ENCODE measurements around the gene GPX4. TPM values are rescaled to one million over a fixed set of nuclear protein-coding genes. Genes with fewer than 3 reads are reported as not detected.

Gene GPX4
- total RNA-seq, 4 donors from 2014 or later = 338 to 386 (median 375) TPM

GRCh38 chr19:1105008-1105872 is 1.4 kb downstream of the GPX4 start:
- H3K36me3 ChIP-seq = peaks cover 31 to 46% (median 44%) of the 10 kb centered on the region in 4 donors
- H3K4me3 ChIP-seq = peak overlapping the region; percentile 74 to 92 (median 82)
- WGBS = 83% methylated on average over 15 of the region's 69 CpGs
- intact Hi-C loops (cut with DNase I) = no loop called here
- peaks cover 48 to 66% (median 57%) of the 10 kb centered on the region in 4 donors for H3K4me1 ChIP-seq
- peak; percentile 34 to 55 for TF ChIP-seq POLR2AphosphoS5 (IDR thresholded peaks at IDR 0.05)
- no peak for TF ChIP-seq CTCF (IDR thresholded peaks at IDR 0.05)
- no peak for DNase-seq (ENCODE audit: extremely low spot score)
- no peaks in the 10 kb centered on the region for H3K27me3 ChIP-seq
- peak overlapping the region; percentile 95 to 100 (median 98) for H3K27ac ChIP-seq (replicated peaks in 1 of 4)
- H3K9me3 ChIP-seq = no peaks in the 10 kb centered on the region

GRCh38 chr19:1105873-1106840 is 2.4 kb downstream of the GPX4 start:
- no peaks in the 10 kb centered on the region for H3K9me3 ChIP-seq
- peak overlapping the region in 2 of 4 donors; percentile 74 to 88 for H3K4me3 ChIP-seq
- H3K36me3 ChIP-seq = peaks cover 31 to 55% (median 53%) of the 10 kb centered on the region in 4 donors
- intact Hi-C loops (cut with DNase I) = no loop called here
- TF ChIP-seq POLR2AphosphoS5 (IDR thresholded peaks at IDR 0.05) (no peak), POLR2A (IDR thresholded peaks at IDR 0.05; ENCODE audit: low read depth) (no peak), EP300 (IDR thresholded peaks at IDR 0.05) (no peak), CTCF (IDR thresholded peaks at IDR 0.05) (no peak)
- H3K27me3 ChIP-seq = no peaks in the 10 kb centered on the region
- peak overlapping the region in 3 of 4 donors; percentile 95 to 100 (median 96) for H3K27ac ChIP-seq (replicated peaks in 1 of 4)
- DNase-seq (ENCODE audit: extremely low spot score) = no peak
- peaks cover 39 to 60% (median 48%) of the 10 kb centered on the region in 4 donors for H3K4me1 ChIP-seq
- 81% methylated on average over 23 of the region's 32 CpGs for WGBS

GRCh38 chr19:1106841-1107660 is 3.3 kb downstream of the GPX4 start:
- peak overlapping the region in 2 of 4 donors; percentile 96 to 100 for H3K27ac ChIP-seq (replicated peaks in 1 of 4)
- H3K27me3 ChIP-seq = no peaks in the 10 kb centered on the region
- peaks cover 35 to 60% (median 45%) of the 10 kb centered on the region in 4 donors for H3K4me1 ChIP-seq
- TF ChIP-seq POLR2A (IDR thresholded peaks at IDR 0.05; ENCODE audit: low read depth) = no peak
- intact Hi-C loops (cut with DNase I) = no loop called here
- H3K9me3 ChIP-seq = no peaks in the 10 kb centered on the region
- H3K36me3 ChIP-seq = peaks cover 35 to 64% (median 62%) of the 10 kb centered on the region in 4 donors
- no peak overlapping the region for H3K4me3 ChIP-seq
- no peak for DNase-seq (ENCODE audit: extremely low spot score)
- WGBS = 70% methylated on average over 8 of the region's 17 CpGs

GRCh38 chr19:1107661-1108261 is 4.0 kb downstream of the GPX4 start:
- Histone ChIP-seq H3K27ac (replicated peaks in 1 of 4) (peak overlapping the region in 2 of 4 donors; percentile 96 to 100), H3K4me1 (peaks cover 35 to 60% (median 44%) of the 10 kb centered on the region in 4 donors), H3K9me3 (no peaks in the 10 kb centered on the region), H3K36me3 (peaks cover 36 to 71% (median 69%) of the 10 kb centered on the region in 4 donors), H3K4me3 (no peak overlapping the region), H3K27me3 (no peaks in the 10 kb centered on the region)
- TF ChIP-seq POLR2AphosphoS5 (IDR thresholded peaks at IDR 0.05) (no peak), CTCF (IDR thresholded peaks at IDR 0.05) (no peak), POLR2A (IDR thresholded peaks at IDR 0.05; ENCODE audit: low read depth) (no peak), EP300 (IDR thresholded peaks at IDR 0.05) (no peak)
- 95% methylated on average over 11 of the region's 25 CpGs for WGBS
- DNase-seq (ENCODE audit: extremely low spot score) = no peak
- intact Hi-C loops (cut with DNase I) = no loop called here
